Measurements from ENCODE around the gene CHL1.
"Not testable (repeated sequence)": the region's sequence is repeated elsewhere in the genome, so short reads cannot be mapped to it uniquely, and the experiment has no call there.

CHL1 gene

GRCh38 chr3:331881-332280 lies 135.3 kb downstream of the CHL1 start:
- DNase-seq = no peak

GRCh38 chr3:332701-333100 lies 136.1 kb downstream of the CHL1 start:
- peak in 1 of 51 donors; percentile 22 for DNase-seq

- no peak for DNase-seq
Observed at GRCh38 chr3:335240-335639, 138.7 kb downstream of the CHL1 start.

GRCh38 chr3:339351-339750 lies 142.8 kb downstream of the CHL1 start:
- no peak for DNase-seq

DNA sequence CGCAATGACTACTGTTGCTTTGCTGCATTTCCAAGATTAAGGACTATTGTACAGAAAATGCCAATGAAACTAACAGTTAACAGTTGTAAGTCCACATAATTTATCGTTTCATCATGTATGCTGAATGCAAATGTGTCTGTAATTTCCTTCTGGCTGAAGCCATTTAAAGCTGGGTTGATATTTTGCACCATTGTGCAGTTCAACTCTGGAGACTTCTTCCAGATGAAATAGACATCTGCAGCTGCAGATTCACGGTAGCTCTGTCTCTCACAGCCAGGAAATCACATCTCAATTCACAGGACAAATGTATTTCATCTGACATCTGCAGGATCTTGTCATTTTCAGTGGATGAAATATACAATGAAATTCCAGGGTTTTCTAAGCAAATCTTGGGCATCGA lies 145.4 kb downstream of the CHL1 start:
- DNase-seq = no peak

- no peak for DNase-seq
Observed at GRCh38 chr3:346186-346585, 149.6 kb downstream of the CHL1 start.

GRCh38 chr3:347581-347980 lies 151.0 kb downstream of the CHL1 start:
- no peak for DNase-seq

GRCh38 chr3:350871-351371 lies 154.4 kb downstream of the CHL1 start:
- DNase-seq = no peak

GRCh38 chr3:352599-352998 lies 156.0 kb downstream of the CHL1 start:
- no peak for DNase-seq

- DNase-seq = no peak
Observed at GRCh38 chr3:353191-353739, 156.7 kb downstream of the CHL1 start.

DNA sequence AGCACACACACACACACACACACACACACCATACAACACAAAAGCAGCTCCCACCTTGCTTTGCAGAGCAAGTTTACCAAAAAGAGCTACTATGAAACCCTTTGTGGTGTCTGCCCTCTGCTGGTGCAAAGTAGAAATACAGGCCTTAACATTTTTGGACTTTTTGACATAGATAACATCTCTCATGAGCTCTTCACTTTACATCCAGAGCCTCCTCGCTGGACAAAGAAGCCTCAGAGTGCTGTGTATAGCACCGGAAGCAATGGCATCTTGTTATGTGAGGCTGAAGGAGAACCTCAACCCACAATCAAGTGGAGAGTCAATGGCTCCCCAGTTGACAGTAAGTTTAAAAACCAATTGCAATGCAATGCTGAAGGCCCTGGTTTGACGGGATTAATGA lies 157.9 kb downstream of the CHL1 start:
- peak in 18 of 51 donors; percentile 4 to 68 (median 18) for DNase-seq

- peak in 2 of 51 donors; percentile 5 to 11 for DNase-seq
Observed at GRCh38 chr3:355622-356021, 159.1 kb downstream of the CHL1 start.

DNA sequence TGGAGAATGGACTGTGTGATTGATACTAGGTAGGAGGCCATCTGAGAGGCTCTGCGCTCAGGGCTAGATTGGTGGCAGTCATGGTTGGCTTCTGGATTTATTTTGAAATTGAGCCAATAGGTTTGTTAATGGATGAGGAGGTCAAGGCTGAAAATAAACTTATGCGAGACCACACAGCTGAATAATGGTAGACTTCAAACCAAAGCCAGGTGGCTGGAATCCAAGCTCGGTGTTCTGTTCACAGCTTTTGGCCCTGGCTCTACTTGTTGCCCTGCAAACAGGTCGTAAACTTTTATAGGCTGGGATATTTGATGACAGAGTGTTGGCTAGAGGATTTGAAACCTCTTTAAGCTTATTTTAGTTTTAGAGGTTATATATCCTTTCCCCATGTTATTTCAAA lies 160.4 kb downstream of the CHL1 start:
- peak in 4 of 51 donors; percentile 11 to 19 (median 16) for DNase-seq

DNA sequence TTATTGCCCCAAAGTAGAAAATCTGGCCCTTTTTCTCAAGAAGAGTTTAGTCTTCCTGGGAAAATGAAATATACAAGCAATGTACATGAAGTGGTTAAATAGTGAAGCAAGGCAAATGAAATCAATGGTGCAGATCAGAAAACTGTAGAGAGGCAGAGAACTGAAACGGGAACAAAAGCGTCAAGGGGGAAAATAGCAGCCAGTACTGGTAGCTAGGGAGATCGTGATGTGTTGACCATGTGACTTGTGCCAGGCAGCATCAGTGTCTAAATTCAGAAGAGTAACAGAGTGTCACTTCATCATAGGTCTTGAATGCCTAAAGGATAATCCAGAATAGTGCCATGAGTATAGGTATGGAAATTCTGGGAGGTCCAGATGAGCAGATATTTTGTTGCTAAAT lies 163.1 kb downstream of the CHL1 start:
- no peak for DNase-seq

DNA sequence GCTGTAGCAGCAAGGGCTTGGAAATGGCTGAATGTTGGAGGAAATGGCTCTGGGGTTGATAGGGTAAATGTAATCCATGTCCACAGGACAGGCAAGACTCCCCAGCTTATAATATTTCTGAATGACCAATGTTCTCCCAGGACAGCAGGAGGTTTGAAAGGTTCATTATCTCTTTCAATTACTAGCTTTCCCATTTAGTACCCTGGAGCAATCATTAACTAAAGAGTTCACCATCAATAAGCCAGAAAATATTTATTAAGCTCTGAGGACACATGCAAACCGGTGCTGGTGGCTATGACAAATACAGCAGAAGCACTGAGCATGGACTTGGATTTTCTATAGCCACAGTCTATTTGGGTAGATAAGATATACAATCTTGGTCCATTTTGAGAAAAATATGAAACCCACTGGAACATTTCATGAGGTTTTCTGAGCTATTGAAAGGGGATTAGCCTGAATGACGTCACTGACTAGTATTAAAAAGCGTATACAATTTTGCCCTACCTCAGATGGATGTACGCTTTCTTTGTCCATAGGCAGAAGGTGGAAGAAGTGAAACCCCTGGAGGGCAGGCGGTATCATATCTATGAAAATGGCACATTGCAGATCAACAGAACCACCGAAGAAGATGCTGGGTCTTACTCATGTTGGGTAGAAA lies 166.2 kb downstream of the CHL1 start:
- DNase-seq = no peak

GRCh38 chr3:364287-364686 lies 167.7 kb downstream of the CHL1 start:
- DNase-seq = no peak

- no peak for DNase-seq
Observed at GRCh38 chr3:365268-365667, 168.7 kb downstream of the CHL1 start.

DNA sequence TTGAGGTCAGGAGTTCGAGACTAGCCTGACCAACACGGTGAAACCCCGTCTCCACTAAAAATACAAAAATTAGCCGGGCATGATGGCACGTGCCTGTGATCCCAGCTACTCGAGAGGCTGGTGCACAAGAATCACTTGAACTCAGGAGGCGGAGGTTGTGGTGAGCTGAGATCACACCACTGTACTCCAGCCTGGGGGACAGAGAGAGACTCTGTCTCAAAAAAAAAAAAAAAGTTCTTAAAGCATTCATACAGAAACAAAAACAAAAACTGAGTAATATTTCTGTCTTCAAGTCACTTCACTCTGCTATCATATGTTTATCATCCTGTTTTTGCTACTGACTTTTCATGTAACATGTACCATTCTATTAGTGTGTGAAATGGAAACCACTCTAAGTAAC lies 169.7 kb downstream of the CHL1 start:
- DNase-seq = not testable (repeated sequence)

DNA sequence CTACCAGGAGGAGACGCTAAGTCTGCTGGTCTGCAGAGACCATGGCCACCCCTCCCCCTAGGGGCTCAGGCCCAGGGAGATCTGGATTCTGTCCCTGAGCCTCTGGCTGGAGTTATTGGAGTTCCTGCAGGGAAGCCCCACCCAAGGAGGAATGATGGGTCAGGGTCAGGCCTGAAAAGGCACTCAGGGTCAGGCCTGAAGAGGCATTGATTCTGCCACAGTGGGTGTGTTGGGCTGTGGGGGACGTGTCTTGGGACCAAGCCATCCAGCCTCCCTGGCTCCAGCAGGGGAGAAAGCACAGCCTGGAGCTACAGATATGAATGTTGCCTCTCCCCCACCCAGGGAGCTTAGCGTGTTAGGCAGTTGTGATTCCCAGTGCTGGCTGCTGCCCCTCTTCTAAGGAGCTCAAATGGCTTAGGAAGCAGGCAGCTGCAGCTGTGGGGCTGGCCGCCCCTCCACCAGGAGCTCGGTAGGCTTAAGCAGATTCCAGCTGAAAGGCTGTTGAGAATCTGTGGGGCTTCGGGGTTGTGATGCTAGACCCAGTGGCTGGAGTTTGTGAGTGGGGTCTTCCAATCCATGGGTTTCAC lies 176.7 kb downstream of the CHL1 start:
- DNase-seq = no peak

DNA sequence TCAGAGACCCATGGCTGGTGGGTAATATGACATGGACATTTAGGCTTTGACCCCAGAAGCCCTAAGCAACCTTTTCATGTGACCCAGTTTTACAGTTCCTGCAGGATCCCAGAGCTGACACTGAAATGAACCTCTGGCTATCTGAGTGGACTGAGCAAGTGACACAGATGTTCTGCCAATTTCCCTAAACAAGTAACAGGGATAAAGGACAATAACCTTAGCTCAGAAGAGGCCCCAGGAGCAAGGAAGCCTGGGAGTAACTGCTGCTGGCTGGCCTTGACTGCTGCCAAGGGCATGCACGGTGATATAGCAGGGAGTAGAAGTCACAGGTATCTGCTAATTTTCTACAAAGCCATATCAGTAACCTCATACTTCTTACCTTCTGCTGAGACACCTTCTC lies 177.9 kb downstream of the CHL1 start:
- no peak for DNase-seq

GRCh38 chr3:377158-377561 lies 180.6 kb downstream of the CHL1 start:
- DNase-seq = no peak

DNA sequence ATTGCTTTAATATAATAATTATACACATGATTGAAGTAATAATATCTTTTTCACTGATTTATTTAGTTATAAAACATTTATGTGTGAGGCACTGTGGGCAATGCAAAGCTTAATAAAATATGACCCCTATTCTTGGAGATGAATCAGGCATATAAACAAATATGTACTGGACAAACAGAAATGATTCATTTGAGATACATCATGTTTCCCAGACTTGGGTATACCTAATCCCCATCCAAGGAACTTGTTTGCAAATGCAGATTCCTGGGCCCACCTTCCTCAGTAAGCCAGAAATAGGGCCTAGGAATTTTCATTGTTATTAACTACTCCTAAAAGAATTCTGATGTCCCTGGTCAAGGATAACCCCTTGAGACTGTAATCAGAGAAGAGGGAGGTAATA lies 184.2 kb downstream of the CHL1 start:
- DNase-seq = no peak

DNA sequence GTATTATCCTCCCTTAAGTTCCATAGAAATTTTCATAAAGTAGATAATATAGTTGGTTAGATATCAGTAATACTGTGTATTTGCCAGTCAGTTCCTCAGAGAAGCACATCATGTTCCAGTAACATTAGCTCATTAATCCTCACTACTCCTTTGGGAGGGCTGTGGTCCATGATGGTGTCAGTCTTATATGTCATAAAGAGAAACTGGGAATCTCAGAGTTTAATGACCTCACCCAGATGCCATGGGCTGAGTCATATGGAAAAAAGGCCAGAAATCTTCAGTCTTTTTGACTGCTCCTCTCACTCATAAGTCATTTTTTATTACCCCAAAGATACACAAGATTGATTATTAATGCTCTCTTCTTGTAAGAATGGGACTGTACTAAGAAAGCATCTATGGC lies 188.6 kb downstream of the CHL1 start:
- no peak for DNase-seq

All from hypothalamus (tissue), 51 donors.